Measurements from ENCODE around the gene OR5H14. TPM values are rescaled to one million over a fixed set of nuclear protein-coding genes. Genes with fewer than 3 reads are reported as not detected.
"Not testable (repeated sequence)": the region's sequence is repeated elsewhere in the genome, so short reads cannot be mapped to it uniquely, and the experiment has no call there.

OR5H14 gene
- total RNA-seq, 1 experiment from 2014 or later, result not detected

- no peak for DNase-seq
- Histone ChIP-seq H3K36me3 (replicated peaks; ENCODE audit: control insufficient read depth, insufficient read depth, low read length) (no peaks in the 10 kb centered on the region), H3K27me3 (ENCODE audit: control insufficient read depth, insufficient read depth, low read length) (no peaks in the 10 kb centered on the region), H3K4me3 (ENCODE audit: insufficient read depth, low read depth, low read length) (no peak overlapping the region)
These were observed 23.8 kb downstream of the OR5H14 start for GRCh38 chr3:98171071-98171470.

GRCh38 chr3:98172621-98173020 is 25.3 kb downstream of the OR5H14 start:
- Histone ChIP-seq H3K36me3 (replicated peaks; ENCODE audit: control insufficient read depth, insufficient read depth, low read length) (no peaks in the 10 kb centered on the region), H3K27me3 (ENCODE audit: control insufficient read depth, insufficient read depth, low read length) (no peaks in the 10 kb centered on the region), H3K4me3 (ENCODE audit: insufficient read depth, low read depth, low read length) (no peak overlapping the region)
- DNase-seq, result no peak

DNA sequence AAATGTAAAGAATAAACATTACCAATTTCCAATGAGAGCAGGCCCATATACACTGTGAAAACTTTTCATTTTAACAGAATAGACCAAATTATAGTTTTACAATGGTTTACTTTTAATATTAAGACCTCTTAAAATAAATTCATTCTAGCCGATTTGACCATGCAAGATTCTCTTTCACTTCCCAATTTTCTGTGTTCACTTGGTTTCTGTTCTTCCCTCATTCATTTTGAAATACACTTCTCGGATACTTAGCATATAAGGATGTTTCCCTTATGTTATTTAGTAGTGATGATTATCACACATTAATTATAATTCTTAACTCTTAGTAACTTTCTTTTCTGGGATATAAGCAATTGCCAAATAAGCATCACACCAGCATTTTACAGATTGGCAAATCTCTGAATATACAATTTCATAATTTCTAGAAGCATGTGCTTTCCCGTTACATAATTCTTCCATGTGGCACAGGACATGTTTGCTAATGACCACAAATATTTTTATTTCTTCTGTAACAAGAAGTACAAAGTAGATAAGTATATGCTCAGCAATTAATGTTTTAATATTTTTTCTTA is 33.1 kb downstream of the OR5H14 start:
- Histone ChIP-seq H3K27me3 (ENCODE audit: control insufficient read depth, insufficient read depth, low read length) (no peaks in the 10 kb centered on the region), H3K36me3 (replicated peaks; ENCODE audit: control insufficient read depth, insufficient read depth, low read length) (no peaks in the 10 kb centered on the region), H3K4me3 (ENCODE audit: insufficient read depth, low read depth, low read length) (no peak overlapping the region)
- DNase-seq, result no peak

DNA sequence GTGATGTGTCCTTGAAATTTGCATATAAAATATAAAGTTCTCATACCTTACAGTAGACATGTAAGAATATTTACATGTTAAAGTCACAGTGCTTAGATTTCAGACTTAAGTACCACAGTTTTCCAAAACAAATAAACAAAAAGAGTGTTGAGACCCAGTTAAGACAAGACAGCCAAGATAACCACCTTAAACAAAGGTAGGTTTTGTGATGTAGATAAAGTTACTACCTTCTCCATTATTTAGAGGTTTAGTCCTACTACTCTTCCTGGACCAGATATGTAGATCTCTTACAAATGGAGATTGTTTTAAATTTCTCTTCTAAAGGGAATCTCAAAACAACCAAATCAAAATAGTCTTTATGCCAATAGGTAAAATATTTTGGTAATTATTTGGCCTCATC is 34.9 kb downstream of the OR5H14 start:
- H3K27me3 ChIP-seq (ENCODE audit: control insufficient read depth, insufficient read depth, low read length), result no peaks in the 10 kb centered on the region
- no peak for DNase-seq
- no peak overlapping the region for H3K4me3 ChIP-seq (ENCODE audit: insufficient read depth, low read depth, low read length)
- no peaks in the 10 kb centered on the region for H3K36me3 ChIP-seq (replicated peaks; ENCODE audit: control insufficient read depth, insufficient read depth, low read length)

DNA sequence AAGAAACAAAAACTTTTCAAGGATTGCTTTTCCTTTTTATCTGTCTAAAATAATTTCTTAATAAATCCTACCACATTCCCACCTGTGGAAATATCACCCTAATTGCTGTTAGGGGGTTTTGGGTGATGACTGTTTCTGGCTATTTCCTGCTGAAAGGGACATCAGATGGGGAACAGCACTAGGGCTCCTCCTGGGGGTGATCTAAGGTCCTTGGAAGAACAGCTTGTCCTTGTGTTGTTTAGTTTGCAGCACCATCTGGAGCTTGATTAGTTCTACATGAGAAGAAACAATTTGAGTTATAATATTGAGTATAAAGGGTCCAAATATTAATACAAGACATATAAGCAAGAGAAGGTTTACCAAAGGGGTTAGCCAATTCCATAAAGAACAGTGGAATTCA is 37.9 kb downstream of the OR5H14 start:
- H3K27me3 ChIP-seq (ENCODE audit: control insufficient read depth, insufficient read depth, low read length), result no peaks in the 10 kb centered on the region
- DNase-seq, result peak; percentile 7
- H3K4me3 ChIP-seq (ENCODE audit: insufficient read depth, low read depth, low read length), result no peak overlapping the region
- H3K36me3 ChIP-seq (replicated peaks; ENCODE audit: control insufficient read depth, insufficient read depth, low read length), result no peaks in the 10 kb centered on the region

GRCh38 chr3:98188545-98188944 is 41.3 kb downstream of the OR5H14 start:
- no peak for DNase-seq
- Histone ChIP-seq H3K36me3 (replicated peaks; ENCODE audit: control insufficient read depth, insufficient read depth, low read length) (no peaks in the 10 kb centered on the region), H3K4me3 (ENCODE audit: insufficient read depth, low read depth, low read length) (no peak overlapping the region), H3K27me3 (ENCODE audit: control insufficient read depth, insufficient read depth, low read length) (no peaks in the 10 kb centered on the region)

DNA sequence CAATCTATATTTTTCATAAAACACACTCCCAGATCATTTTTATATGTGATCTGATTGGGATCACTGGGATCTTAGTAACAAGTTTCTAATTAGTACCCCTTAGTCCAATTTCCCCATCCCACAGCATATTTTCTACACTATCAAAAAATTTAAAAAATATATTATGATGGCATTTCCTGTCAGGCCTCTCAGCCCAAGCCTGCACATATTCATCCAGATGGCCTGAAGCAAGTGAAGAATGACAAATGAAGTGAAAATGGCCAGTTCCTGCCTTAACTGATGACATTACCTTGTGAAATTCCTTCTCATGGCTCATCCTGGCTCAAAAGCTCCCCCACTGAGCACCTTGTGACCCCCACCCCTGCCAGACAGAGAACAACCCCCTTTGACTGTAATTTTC is 43.6 kb downstream of the OR5H14 start:
- H3K4me3 ChIP-seq (ENCODE audit: insufficient read depth, low read depth, low read length); DNase-seq; H3K27me3 ChIP-seq (ENCODE audit: control insufficient read depth, insufficient read depth, low read length); H3K36me3 ChIP-seq (replicated peaks; ENCODE audit: control insufficient read depth, insufficient read depth, low read length): not testable (repeated sequence)

GRCh38 chr3:98196293-98196692 is 49.0 kb downstream of the OR5H14 start:
- H3K36me3 ChIP-seq (replicated peaks; ENCODE audit: control insufficient read depth, insufficient read depth, low read length); H3K4me3 ChIP-seq (ENCODE audit: insufficient read depth, low read depth, low read length): not testable (repeated sequence)

DNA sequence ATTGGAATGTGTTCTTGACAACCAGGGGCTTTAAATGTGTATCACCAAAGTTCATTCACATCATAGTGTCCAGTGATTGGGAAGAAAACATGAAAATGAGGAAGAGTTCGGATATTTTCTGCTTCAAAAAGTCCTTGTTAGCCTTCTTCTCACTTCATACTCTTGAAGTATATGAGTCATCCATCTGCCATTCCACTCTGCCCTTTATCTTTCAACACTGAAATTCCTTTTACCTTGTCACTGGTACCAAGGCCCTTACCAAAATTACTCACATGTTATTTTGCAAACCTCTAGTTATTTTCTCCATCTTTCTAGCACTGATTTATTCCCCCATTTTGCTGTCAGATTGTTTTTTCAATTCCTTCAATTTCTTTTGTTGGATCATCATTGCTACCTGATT is 51.7 kb downstream of the OR5H14 start:
- Histone ChIP-seq H3K4me3 (ENCODE audit: insufficient read depth, low read depth, low read length) (no peak overlapping the region), H3K36me3 (replicated peaks; ENCODE audit: control insufficient read depth, insufficient read depth, low read length) (no peaks in the 10 kb centered on the region), H3K27me3 (ENCODE audit: control insufficient read depth, insufficient read depth, low read length) (no peaks in the 10 kb centered on the region)
- no peak for DNase-seq

More at GRCh38 chr3:98196293-98196692, 49.0 kb downstream of the OR5H14 start:
- DNase-seq; H3K27me3 ChIP-seq (ENCODE audit: control insufficient read depth, insufficient read depth, low read length): not testable (repeated sequence)

Other genes with a start within 250 kb of the OR5H14 start
- 12.8 and 14.6 TPM in 2 replicates for gene RIOX2, start 175.0 kb upstream of the OR5H14 start, total RNA-seq (2014; rRNA removed; shearing (Covaris generic))
- not detected in 2 replicates for gene GABRR3, start 112.2 kb upstream of the OR5H14 start, total RNA-seq (2014; rRNA removed; shearing (Covaris generic))
- not detected in 2 replicates for gene OR5AC2, start 60.3 kb upstream of the OR5H14 start, total RNA-seq (2014; rRNA removed; shearing (Covaris generic))
- not detected in 2 replicates for gene OR5H1, start 16.8 kb upstream of the OR5H14 start, total RNA-seq (2014; rRNA removed; shearing (Covaris generic))
- gene OR5H15, start 19.2 kb downstream of the OR5H14 start, total RNA-seq (2014; rRNA removed; shearing (Covaris generic)), result not detected in 2 replicates
- gene OR5H6, start 116.8 kb downstream of the OR5H14 start, total RNA-seq (2014; rRNA removed; shearing (Covaris generic)), result not detected in 2 replicates
- gene OR5H2, start 135.0 kb downstream of the OR5H14 start, total RNA-seq (2014; rRNA removed; shearing (Covaris generic)), result not detected in 2 replicates
- not detected in 2 replicates for gene OR5K4, start 206.4 kb downstream of the OR5H14 start, total RNA-seq (2014; rRNA removed; shearing (Covaris generic))
- gene OR5K3, start 243.2 kb downstream of the OR5H14 start, total RNA-seq (2014; rRNA removed; shearing (Covaris generic)), result not detected in 2 replicates

Data from H7 (cell line).